Thoracic aorta (tissue), 2 donors: ENCODE data around the gene ISOC2. TPM values are rescaled to one million over a fixed set of nuclear protein-coding genes. Genes with fewer than 3 reads are reported as not detected.

Source experiments
- ATAC-seq: fragments of 150-250 bp; one replicate; pipeline ENCODE4 v1.8.0; 2017; ENCODE audit warnings: low read depth; ENCODE audit not compliant: insufficient number of reproducible peaks, low FRiP score
- DNase-seq: peaks from one replicate; pipeline ENCODE4 v3.0.0-alpha.2; 2020; ENCODE audit warnings: low spot score
- H3K27ac ChIP-seq, 2 donors: fragments of 200-600 bp; sonication (generic); 1 replicate in 1 of 2; 2 replicates in 1 of 2; pipeline ENCODE4 v1.5.1; 2016; ENCODE audit warnings: mild to moderate bottlenecking in 2 of 2, moderate library complexity in 2 of 2
- H3K27me3 ChIP-seq: fragments of 200-600 bp; sonication (generic); replicated peaks from 2 replicates; pipeline ENCODE4 v1.6.0; 2016; ENCODE audit warnings: mild to moderate bottlenecking; ENCODE audit not compliant: insufficient read depth
- H3K36me3 ChIP-seq: fragments of 200-600 bp; sonication (generic); one replicate; pipeline ENCODE4 v1.5.1; 2016
- H3K4me1 ChIP-seq, 2 donors: fragments of 200-600 bp; sonication (generic); 1 replicate in 1 of 2; 2 replicates in 1 of 2; pipeline versions ENCODE4 v1.5.1 to v1.6.0; 2016; ENCODE audit warnings: low read depth in 2 of 2, mild to moderate bottlenecking in 1 of 2; ENCODE audit not compliant: control insufficient read depth in 1 of 2
- H3K4me3 ChIP-seq: fragments of 200-600 bp; sonication (generic); 2 replicates; pipeline ENCODE4 v1.5.1; 2016; ENCODE audit warnings: mild to moderate bottlenecking
- H3K9me3 ChIP-seq: fragments of 200-600 bp; sonication (generic); 2 replicates; pipeline ENCODE4 v1.5.1; 2016
- CTCF ChIP-seq: fragments of 200-600 bp; sonication (generic); IDR thresholded peaks from one replicate; pipeline ENCODE4 v1.5.1; 2019; ENCODE audit warnings: antibody characterized with exemption
- total RNA-seq, 2 donors: library from RNA; depleted of rRNA; stranded (reverse); fragments of >200 nt; gene quantifications; one replicate each; pipeline versions ENCODE4 v1.1.0 to v1.2.3, GENCODE V29; 2016

ISOC2 gene
- total RNA-seq, 2 donors from 2014 or later, result 18.8 to 27.4 TPM

GRCh38 chr19:55487924-55488687 is 26.7 kb upstream of the ISOC2 start, which contains the start of gene SSC5D:
TSS of gene SSC5D (plus strand) at chr19:55488436. CDS start at chr19:55488590, 154 bp downstream.
- Histone ChIP-seq H3K9me3 (no peaks in the 10 kb centered on the region), H3K4me1 (peaks cover 31 to 42% of the 10 kb centered on the region in 2 donors), H3K27ac (peak within 1 kb of the TSS; percentile 24 to 90), H3K36me3 (peaks cover 2% of the 10 kb centered on the region), H3K4me3 (peak within 1 kb of the TSS; percentile 63), H3K27me3 (no peaks in the 10 kb centered on the region)
- ATAC-seq (no peak), DNase-seq (no peak)
- no peak for TF ChIP-seq CTCF

- H3K4me1 ChIP-seq, result peaks cover 31 to 42% of the 10 kb centered on the region in 2 donors
Observed at GRCh38 chr19:55486971-55487923, 25.8 kb upstream of the ISOC2 start.

GRCh38 chr19:55486043-55486970 is 24.9 kb upstream of the ISOC2 start:
- Histone ChIP-seq H3K36me3 (peaks cover 10% of the 10 kb centered on the region), H3K9me3 (no peaks in the 10 kb centered on the region), H3K4me1 (peaks cover 31 to 42% of the 10 kb centered on the region in 2 donors), H3K4me3 (no peak overlapping the region), H3K27ac (peak overlapping the region; percentile 24 to 90), H3K27me3 (no peaks in the 10 kb centered on the region)
- TF ChIP-seq CTCF, result no peak
- DNase-seq (no peak), ATAC-seq (no peak)

More at GRCh38 chr19:55486971-55487923, 25.8 kb upstream of the ISOC2 start:
- TF ChIP-seq CTCF, result no peak
- ATAC-seq, result peak; percentile 83
- H3K27me3 ChIP-seq, result no peaks in the 10 kb centered on the region
- peak overlapping the region; percentile 24 to 90 for H3K27ac ChIP-seq
- H3K4me3 ChIP-seq, result peak overlapping the region; percentile 42
- peaks cover 10% of the 10 kb centered on the region for H3K36me3 ChIP-seq
- DNase-seq, result no peak
- H3K9me3 ChIP-seq, result no peaks in the 10 kb centered on the region

- peaks cover 31 to 42% of the 10 kb centered on the region in 2 donors for H3K4me1 ChIP-seq
- no peaks in the 10 kb centered on the region for H3K27me3 ChIP-seq
- peaks cover 10% of the 10 kb centered on the region for H3K36me3 ChIP-seq
- TF ChIP-seq CTCF, result no peak
- H3K9me3 ChIP-seq, result no peaks in the 10 kb centered on the region
- H3K4me3 ChIP-seq, result peak overlapping the region; percentile 91
- H3K27ac ChIP-seq, result peak overlapping the region; percentile 58 to 90
- ATAC-seq (no peak), DNase-seq (no peak)
Observed at GRCh38 chr19:55485439-55486011, 24.1 kb upstream of the ISOC2 start.
